Type B pancreatic cell (in vitro differentiated cells): Measurements from ENCODE around the gene DBX1. TPM values are rescaled to one million over a fixed set of nuclear protein-coding genes. Genes with fewer than 3 reads are reported as not detected.
"Not testable (repeated sequence)": the region's sequence is repeated elsewhere in the genome, so short reads cannot be mapped to it uniquely, and the experiment has no call there.

Experiments
- DNase-seq: peaks from one replicate; pipeline ENCODE4 v3.0.0; 2021; ENCODE audit warnings: mixed read lengths; ENCODE audit not compliant: unreplicated experiment; ENCODE audit errors: extremely low spot score
- H3K27ac Mint-ChIP-seq: 2 replicates; pipeline ENCODE4 v1.8.0; 2021; ENCODE audit warnings: mild to moderate bottlenecking, mixed read lengths
- H3K27me3 Mint-ChIP-seq: 2 replicates; pipeline ENCODE4 v1.8.0; 2021; ENCODE audit warnings: mixed read lengths
- H3K36me3 Mint-ChIP-seq: 2 replicates; pipeline ENCODE4 v1.8.0; 2021; ENCODE audit warnings: mixed read lengths
- H3K4me1 Mint-ChIP-seq: one replicate; pipeline ENCODE4 v1.8.0; 2021; ENCODE audit warnings: mixed read lengths; ENCODE audit not compliant: unreplicated experiment
- H3K4me3 Mint-ChIP-seq: 2 replicates; pipeline ENCODE4 v1.8.0; 2021; ENCODE audit warnings: mild to moderate bottlenecking, mixed read lengths
- H3K9me3 Mint-ChIP-seq: 2 replicates; pipeline ENCODE4 v1.8.0; 2021; ENCODE audit warnings: mixed read lengths
- CTCF ChIP-seq: fragments of 200-600 bp; sonication (generic); conservative IDR thresholded peaks from 2 replicates; pipeline ENCODE4 v1.5.0; 2021; ENCODE audit warnings: antibody characterized with exemption, mild to moderate bottlenecking
- total RNA-seq: library from RNA; stranded (reverse); gene quantifications from 2 replicates; pipeline ENCODE4 v1.2.1, GENCODE V29; 2021; ENCODE audit warnings: low replicate concordance

Gene DBX1
- total RNA-seq, 1 donor from 2014 or later, result 0.36 TPM

- H3K36me3 Mint-ChIP-seq, result no peaks in the 10 kb centered on the region
- no peak for TF ChIP-seq CTCF
- H3K4me3 Mint-ChIP-seq, result no peak overlapping the region
- no peaks in the 10 kb centered on the region for H3K4me1 Mint-ChIP-seq
- no peaks in the 10 kb centered on the region for H3K9me3 Mint-ChIP-seq
- DNase-seq, result no peak
- H3K27me3 Mint-ChIP-seq, result peaks cover 70% of the 10 kb centered on the region
- H3K27ac Mint-ChIP-seq, result no peak overlapping the region
Observed at GRCh38 chr11:20203831-20204230, 43.6 kb upstream of the DBX1 start.

GRCh38 chr11:20201231-20201630 lies 41.0 kb upstream of the DBX1 start:
- Mint-ChIP-seq H3K9me3 (no peaks in the 10 kb centered on the region), H3K27ac (no peak overlapping the region), H3K36me3 (no peaks in the 10 kb centered on the region), H3K4me1 (no peaks in the 10 kb centered on the region), H3K4me3 (no peak overlapping the region), H3K27me3 (peaks cover 56% of the 10 kb centered on the region)
- no peak for DNase-seq
- no peak for TF ChIP-seq CTCF

GRCh38 chr11:20200331-20200955 lies 40.2 kb upstream of the DBX1 start:
- H3K36me3 Mint-ChIP-seq, DNase-seq, H3K4me1 Mint-ChIP-seq, H3K4me3 Mint-ChIP-seq, H3K9me3 Mint-ChIP-seq, H3K27ac Mint-ChIP-seq: not testable (repeated sequence)
- peaks cover 51% of the 10 kb centered on the region for H3K27me3 Mint-ChIP-seq

GRCh38 chr11:20197881-20198280 lies 37.6 kb upstream of the DBX1 start:
- no peak overlapping the region for H3K27ac Mint-ChIP-seq
- no peaks in the 10 kb centered on the region for H3K9me3 Mint-ChIP-seq
- H3K4me1 Mint-ChIP-seq, result no peaks in the 10 kb centered on the region
- no peaks in the 10 kb centered on the region for H3K36me3 Mint-ChIP-seq
- no peak for TF ChIP-seq CTCF
- H3K27me3 Mint-ChIP-seq, result peaks cover 50% of the 10 kb centered on the region
- DNase-seq, result no peak
- no peak overlapping the region for H3K4me3 Mint-ChIP-seq

GRCh38 chr11:20194470-20194869 lies 34.2 kb upstream of the DBX1 start:
- DNase-seq, result no peak
- peaks cover 35% of the 10 kb centered on the region for H3K27me3 Mint-ChIP-seq
- TF ChIP-seq CTCF, result no peak
- no peaks in the 10 kb centered on the region for H3K36me3 Mint-ChIP-seq
- no peaks in the 10 kb centered on the region for H3K9me3 Mint-ChIP-seq
- H3K4me3 Mint-ChIP-seq, result no peak overlapping the region
- no peak overlapping the region for H3K27ac Mint-ChIP-seq
- H3K4me1 Mint-ChIP-seq, result peaks cover 8% of the 10 kb centered on the region

GRCh38 chr11:20193307-20193706 lies 33.0 kb upstream of the DBX1 start:
- no peak overlapping the region for H3K4me3 Mint-ChIP-seq
- no peaks in the 10 kb centered on the region for H3K36me3 Mint-ChIP-seq
- H3K9me3 Mint-ChIP-seq, result no peaks in the 10 kb centered on the region
- peaks cover 8% of the 10 kb centered on the region for H3K4me1 Mint-ChIP-seq
- no peak overlapping the region for H3K27ac Mint-ChIP-seq
- no peak for TF ChIP-seq CTCF
- peaks cover 38% of the 10 kb centered on the region for H3K27me3 Mint-ChIP-seq
- no peak for DNase-seq
